T-helper 2 cell treated with Interferon-gamma antibody and Interleukin-4, amounts not matched to agents 100 ng/mL and 5 ng/mL, for 36 hours (primary cell): ENCODE results near the gene DNAH7. TPM values are rescaled to one million over a fixed set of nuclear protein-coding genes. Genes with fewer than 3 reads are reported as not detected.

ENCODE experiments used
- intact Hi-C: fragments of 100-400 bp; cut with micrococcal nuclease; formaldehyde crosslinking; loops from one replicate; pipeline ENCODE4 v1.15.1; 2023
- total RNA-seq: library from RNA; stranded (reverse); gene quantifications from 2 replicates; pipeline ENCODE4 v1.2.3, GENCODE V29; 2022

DNAH7 gene
- total RNA-seq, 1 donor from 2014 or later = 0.11 TPM

DNA sequence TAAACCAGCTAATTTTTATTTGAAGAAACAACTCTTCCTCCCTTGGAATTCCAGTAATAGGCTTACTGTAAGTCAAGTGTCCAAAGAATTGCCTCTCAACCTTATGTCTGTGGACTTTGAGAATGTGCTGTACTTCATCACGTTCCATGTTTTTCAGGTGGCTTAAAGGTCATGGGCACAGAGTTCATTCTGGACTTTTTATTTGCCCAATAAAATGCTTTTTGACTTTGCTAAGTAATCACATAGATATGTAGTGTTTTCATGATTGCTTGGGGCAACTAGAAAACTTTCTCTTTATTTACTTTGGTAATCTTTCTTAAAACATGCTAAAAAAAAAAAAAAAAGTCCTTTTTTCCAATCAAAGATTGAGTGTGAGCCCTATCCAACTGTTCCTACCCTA, 10.4 kb upstream of the DNAH7 start:
- intact Hi-C loops = no loop called here

DNA sequence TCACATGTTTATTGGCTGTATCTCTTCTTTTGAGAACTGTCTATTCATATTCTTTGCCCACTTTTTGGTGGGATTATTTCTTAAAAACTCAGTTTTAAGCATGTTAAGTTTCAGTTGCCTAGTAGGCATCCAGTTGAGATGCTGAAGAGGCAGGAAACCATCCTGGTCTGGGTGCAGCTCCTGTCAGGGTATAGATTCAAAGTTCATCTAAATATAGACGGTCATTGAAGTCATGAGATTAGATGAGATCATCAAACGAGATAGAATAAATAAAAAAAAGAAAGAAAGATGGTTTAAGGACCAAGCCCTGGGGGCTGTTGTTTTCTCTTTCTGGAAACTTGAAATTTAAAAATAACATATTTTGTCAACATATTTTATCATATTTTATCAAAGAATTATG, 9.2 kb upstream of the DNAH7 start:
- intact Hi-C loops = loop anchor here (1.0 kb wide), 4 partner anchors 133 to 375 kb away; no protein-coding TSS in a partner anchor

DNA sequence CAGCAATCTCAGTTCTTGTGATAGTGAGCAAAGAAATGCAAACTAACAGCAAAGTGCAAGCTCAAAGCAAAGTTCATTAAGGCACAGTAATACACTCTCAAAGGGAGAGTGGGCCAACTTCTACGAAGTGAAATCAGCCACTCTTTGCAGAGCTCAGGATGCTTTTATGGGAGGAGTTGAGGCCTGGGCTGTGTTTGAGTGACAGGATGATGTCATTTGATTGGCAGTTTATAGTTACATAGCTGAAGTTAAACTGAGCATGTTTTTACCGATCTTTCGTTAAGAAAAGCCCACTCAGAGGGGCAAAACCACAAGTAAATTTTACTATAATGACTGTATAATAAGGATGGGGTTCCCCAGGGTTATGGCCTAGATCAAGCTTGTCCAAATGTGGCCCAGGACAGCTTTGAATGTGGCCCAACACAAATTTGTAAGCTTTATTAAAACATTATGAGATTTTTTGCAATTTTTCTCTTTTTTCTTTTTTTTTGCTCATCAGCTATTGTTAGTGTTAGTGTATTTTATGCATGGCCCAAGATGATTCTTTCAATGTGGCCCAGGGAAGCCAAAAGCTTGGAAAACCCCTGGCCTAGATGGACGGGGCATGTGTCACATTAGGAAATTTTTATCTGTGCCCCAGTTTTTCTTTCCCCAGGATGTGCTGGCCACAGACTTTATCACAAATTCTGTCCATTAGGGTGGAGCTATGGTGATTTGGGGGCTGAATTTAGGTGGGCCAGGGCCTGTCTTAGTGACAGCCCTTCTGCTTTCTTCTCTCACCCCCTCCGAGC, 8.3 kb upstream of the DNAH7 start:
- intact Hi-C loops = no loop called here

DNA sequence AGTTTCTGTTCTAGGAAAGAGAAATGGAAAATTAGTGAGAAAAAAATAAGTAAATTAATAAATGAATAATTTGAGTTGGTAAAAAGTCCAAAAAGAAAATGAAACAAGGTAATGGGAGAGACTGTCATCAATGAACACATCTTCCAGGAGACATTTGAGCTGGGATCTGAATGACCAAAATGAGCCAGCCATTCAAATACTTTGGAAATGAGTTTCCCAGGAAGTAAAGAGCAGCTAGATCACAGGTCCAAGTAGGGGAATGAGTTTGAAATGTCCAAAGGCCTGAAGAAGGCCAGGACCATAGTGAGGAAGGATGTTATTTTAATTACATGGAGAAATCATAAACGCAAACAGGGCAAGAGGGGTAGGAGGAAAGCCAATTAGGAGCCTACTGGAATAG, 6.6 kb upstream of the DNAH7 start:
- intact Hi-C loops = no loop called here

DNA sequence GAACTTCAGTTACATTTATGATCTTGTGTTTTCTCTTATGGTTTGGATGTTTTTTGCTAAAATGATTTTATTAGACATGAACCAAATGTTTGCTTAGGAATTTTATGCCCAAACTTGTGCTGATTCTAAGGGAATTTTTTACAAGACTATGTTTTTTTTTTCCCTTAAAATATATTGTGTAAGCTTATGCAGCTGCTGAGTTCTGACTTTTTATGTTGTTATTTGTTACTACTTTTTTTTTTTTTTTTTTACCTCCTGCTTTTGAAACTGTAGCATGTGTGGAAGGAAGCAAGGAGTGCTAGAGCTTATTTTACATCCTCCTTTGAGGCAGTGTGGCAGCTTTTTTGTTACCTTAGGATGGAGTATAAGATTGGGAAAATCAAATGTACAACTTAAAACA, 6.0 kb upstream of the DNAH7 start:
- intact Hi-C loops = no loop called here

DNA sequence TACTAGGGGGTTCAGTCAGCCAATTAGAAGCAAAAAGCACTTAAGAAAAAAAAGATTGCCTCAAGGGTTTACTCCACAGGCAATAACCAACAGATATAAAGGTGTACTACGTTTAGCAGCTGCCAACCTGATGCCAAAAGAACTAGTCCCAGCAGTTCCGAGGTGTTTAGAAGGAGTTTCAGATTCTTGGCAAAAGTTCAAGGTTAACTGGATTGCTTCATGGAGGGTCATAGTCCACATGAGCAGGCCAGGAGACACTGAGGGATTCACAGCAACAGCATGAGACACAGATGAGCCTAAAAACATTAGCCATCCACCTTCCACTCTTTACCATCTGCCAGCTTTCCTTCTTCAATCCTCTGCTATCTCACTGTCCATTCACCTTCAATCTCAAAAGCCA, 4.9 kb upstream of the DNAH7 start:
- intact Hi-C loops = no loop called here

DNA sequence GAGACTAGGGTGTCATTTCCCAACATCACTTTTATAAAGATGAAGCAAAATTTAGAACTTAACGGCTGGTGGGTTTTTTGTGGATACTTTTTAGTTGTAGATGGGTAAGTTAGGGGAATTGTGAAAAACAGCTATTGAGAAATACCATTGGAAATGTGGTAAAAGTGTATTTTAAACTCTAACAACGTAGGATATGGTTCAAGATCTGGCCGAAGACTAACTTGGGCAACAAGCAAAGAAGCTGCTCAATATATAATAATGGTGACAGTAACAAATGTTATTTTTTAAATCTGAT, 1.6 kb downstream of the DNAH7 start:
- intact Hi-C loops = loop anchor here (2.0 to 5.0 kb wide), 5 partner anchors 570 to 1900 kb away; partner anchors contain the start of gene CCDC150

DNA sequence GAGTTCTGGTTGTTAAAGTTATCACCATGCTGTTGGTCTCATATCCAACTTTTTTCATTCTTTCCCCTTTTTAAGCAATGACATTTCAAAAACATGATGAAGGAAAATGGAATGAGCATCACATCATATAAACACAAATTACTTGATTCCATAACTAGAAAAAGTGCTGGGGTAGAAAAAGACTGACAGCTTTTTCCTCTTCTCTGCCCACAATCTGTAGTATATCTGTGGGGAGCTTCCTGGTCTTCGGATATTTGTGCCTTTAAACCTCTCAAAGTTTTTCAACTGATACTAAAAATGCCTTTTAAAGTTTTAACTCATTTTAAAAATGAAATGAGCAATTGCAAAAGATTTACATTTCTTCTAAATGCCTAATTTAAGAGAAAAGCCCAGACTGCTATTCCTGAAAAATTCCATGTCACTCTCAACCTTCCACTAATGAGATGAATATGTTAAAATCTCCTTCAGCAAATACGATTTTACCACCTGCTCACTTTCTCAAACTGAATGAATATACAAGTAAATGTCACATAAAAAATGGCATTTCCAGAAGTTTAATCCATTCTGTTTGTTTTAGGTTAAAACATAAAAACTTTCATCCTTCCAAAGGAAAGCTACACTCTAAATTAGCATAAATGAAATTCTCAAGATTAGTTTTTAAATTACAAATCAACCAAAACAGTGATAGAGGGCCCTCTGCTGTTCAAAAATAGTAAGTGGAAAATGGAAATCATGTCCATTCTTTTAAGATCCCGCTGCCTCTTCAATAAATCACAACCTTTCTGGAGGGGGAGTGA, 2.1 kb downstream of the DNAH7 start:
- intact Hi-C loops = loop anchor here (1.0 to 5.0 kb wide), 6 partner anchors 402 to 1900 kb away; partner anchors contain the start of gene CCDC150

DNA sequence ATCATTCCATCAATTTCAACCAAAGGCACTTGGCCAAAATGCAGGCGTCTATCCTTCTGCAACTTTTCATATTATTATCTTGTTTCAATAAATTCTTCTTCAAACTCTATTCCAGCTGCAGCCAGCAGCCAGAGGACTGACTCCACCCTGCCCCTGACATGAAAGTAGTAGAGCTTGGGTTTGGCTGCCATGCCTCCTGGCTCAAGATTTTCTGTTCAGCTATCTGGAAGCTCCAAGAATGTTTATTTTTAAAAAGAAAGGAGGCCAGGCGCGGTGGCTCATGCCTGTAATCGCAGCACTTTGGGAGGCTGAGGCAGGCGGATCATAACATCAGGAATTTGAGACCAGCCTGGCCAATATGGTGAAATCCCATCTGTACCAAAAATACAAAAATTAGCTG, 4.9 kb downstream of the DNAH7 start:
- intact Hi-C loops = no loop called here

DNA sequence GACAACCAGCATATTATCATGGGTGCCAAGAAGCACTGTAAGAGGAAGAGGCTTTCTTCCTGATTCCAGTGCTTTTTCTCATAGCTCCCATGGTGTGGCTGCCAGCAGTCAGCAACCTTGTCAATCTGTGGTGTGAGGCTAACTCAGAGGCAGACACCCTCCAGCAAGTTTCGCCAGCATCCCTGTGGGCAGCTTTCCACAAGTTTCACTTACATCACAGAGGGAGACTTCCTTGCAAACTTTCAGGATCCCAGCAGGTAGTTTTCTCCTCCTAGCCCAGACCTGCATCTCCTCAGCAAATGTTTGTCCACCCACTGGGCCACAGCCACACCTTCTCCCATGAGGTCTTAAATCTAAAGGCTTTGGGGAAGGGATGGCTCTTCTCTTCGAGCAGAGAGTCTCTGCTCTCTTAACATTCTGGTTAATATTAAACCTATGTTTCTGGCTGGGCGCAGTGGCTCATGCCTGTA, 9.1 kb downstream of the DNAH7 start:
- intact Hi-C loops = no loop called here

DNA sequence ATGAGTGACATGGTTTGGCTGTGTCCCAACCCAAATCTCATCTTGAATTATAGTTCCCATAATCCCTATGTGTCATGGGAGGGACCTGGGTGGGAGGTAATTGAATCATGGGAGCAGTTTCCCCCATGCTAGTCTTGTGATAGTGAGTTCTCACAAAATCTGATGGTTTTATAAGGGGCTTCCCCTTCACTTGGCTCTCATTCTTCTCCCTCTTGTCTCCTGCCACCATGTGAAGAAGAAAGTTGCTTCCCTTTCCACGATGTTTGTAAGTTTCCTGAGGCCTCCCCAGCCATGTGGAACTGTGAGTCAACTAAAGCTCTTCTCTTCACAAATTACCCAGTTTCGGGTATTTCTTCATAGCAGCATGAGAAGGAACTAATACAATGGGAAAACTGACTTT, 14.0 kb downstream of the DNAH7 start:
- intact Hi-C loops = no loop called here

DNA sequence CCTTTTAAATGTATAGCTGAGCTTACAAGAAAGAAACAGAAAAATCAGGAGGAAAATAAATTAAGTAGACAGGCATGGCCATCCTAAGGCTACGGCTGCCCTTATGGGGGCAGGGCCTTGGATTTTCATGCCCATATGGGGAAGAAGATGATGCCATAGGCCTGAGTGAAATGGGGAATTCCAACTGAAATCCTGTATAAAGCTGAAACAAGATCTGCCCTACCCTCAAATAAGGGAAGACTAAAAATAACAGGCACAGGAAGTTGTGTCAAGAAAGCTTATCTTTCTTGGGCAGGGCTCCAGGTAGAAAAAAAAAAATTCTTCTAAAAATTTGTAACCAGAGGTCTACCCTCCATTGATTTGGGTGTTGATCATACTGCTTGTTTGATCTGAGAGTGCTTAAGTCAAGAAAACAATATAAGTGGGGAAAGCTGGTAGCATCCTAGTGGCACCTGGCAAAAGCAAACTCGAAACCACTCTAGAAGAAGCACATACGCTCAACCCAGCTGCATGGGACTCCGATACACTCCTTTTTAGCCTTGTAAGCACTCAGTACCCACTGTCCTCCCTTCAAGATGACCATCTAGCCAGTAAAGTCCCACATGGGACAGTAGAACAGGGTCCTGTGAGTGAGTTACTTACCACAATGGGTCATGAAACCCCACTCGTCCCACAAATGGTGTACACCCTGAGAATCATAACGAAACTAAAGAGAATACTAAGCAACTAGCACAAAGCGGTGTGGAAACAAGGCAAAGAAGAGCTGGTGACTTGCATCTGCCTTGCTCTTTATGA, 22.3 kb downstream of the DNAH7 start:
- intact Hi-C loops = no loop called here

DNA sequence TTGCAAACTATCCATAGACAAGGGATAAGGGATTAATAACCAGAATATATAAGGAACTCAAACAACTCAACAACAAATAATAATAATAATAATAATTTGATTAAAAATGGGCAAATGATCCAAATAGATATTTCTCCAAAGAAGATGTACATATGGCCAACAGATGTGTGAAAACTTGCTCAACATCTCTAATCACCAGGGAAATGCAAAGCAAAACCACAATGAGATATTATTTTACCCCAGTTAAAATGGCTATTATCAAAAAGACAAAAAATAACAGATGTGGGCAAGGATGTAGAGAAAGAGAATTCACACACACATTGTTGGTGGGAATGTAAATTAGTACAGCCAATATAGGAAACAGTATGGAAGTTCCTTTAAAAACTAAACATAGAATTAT, 26.9 kb downstream of the DNAH7 start:
- intact Hi-C loops = no loop called here

DNA sequence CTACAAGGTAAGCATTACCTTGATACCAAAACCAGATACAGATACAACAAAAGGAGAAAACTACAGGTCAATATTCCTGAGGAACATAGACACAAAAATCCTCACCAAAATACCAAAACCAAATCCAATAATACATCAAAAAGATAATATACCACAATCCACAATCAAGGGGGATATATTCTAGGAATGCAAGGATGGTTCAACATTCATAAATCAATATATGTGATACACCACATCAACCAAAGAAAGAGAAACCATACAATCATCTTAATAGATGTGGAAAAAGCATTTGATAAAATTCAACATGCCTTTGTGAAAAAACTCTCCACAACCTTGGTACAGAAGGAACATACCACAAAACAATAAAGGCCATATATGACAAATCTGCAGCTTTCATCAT, 28.4 kb downstream of the DNAH7 start:
- intact Hi-C loops = no loop called here

DNA sequence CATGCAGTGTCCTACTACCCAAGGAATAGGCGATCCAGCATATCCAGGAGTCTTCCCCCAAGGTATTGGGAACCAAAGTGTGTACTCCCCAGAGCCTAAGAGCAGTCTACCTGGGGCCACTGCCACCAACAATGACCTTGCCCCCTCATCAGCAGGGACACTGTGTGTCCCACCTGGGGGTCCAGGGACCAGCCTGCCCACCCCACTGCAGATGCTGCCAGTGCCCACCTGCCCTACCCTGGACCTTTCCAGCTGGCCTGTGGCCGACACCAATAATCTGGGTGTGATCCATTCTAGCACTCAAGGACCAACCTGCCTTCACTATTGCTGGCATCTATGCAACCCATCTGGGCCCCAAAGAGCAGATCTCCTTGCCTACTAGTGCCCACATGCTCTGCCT, 32.2 kb downstream of the DNAH7 start:
- intact Hi-C loops = no loop called here

DNA sequence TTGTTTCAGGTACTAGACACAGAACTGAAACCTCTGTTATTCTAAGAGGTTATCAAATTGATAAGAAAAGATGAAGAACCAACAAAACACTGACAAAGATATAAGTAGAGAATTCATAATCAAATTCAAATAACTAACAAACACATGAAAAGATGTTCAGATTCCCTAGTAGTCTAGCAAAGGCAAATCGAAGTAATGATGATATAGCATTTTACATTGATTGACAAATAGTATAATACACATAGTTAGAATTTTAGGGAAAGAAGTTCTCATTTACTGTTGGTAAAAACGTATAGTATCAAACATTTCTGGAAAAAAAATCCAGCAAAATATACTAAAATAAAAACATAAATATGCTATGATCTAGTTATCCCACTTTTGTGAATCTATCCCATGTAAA, 50.6 kb downstream of the DNAH7 start:
- intact Hi-C loops = no loop called here

DNA sequence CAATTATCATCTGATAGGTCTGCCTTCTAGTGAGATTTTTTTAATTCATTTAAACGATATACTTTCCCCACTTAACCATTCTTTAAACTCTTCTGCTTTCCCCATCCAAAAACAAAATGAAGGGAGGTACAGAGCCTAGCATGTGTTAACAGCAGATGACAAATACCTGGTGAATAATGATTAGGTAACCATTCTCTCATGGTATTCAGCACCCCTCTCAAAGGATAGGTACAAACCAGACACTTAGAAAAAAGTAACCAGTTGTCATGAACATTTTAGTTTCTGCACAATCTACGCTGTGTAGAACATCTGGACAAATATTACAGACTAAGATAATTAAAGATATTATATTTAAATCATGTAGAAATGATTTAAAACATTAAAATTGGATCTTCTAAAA, 56.3 kb downstream of the DNAH7 start:
- intact Hi-C loops = no loop called here

DNA sequence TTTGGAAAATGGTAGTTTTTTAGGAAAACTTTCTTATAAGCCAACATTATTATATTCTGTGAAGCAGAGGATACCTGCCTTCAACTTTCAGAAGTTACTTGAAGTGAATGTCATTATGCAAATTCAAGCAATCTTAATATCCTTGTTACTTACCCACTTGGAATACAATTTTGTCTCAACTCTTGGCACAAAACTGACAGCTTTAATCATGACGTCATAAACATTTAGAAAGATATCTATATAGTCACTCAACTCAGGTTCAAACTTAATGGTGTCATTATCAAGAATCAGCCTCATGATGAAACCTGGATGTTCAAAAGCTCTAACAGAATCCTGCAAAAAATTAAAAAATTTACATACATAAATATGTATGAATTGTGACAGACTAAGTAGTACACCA, 68.1 kb downstream of the DNAH7 start:
- intact Hi-C loops = no loop called here

DNA sequence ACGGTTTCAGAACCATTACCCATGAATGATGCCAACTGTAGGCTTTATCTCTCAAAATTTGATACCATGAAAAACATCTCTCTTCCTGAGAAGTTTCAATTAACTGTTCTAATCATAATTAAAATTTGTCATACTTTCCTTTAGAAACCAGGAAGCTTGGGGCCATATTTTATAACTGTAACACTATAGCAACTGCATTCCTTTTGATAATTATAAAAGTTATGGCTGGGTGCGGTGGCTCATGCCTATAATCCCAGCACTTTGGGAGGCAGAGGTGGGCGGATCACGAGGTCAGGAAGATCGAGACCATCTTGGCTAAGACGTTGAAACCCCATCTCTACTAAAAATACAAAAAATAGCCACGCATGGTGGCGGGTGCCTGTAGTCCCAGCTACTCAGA, 70.6 kb downstream of the DNAH7 start:
- intact Hi-C loops = loop anchor here (5.0 kb wide), 1 partner anchor 444 kb away; no protein-coding TSS in a partner anchor

DNA sequence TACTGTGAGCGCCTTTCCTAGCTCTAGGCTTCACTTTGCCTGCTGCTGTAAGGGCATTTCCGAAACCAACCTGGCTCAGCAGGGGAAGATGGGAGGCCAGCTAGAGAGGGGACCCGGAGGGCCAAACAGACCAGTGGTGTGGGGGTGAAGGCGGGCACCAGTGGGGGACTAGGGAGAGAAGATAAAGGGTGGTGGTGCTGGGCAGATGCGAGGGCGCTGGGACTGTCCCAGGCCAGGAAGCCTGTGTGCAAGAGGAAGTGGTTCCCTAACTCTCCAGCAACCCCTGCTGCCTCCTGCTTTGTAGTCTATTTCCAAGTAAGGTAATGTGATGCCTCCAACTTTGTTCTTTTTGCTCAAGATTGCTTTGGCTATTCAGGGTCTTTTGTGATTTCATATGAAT, 73.1 kb downstream of the DNAH7 start:
- intact Hi-C loops = loop anchor here (5.0 kb wide), 1 partner anchor 447 kb away; no protein-coding TSS in a partner anchor

DNA sequence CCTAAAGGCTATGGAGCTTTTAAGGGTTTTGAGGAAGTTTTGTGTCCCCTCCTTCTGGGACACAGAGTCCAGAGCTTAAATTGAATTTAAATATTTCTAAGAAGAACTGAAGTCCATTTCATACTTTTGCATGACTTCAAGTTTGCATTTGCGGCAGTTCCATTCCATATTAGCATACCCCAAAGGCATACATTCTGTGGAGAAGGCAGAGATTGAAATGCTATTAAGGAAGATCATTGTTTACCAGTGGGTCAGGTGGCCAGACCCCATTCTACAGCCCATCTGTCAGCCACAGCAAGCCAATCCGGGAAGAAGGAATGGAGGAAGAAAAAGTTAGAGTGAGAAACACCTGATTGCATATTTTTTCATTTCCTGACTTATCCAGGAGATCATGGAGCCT, 75.0 kb downstream of the DNAH7 start:
- intact Hi-C loops = no loop called here

DNA sequence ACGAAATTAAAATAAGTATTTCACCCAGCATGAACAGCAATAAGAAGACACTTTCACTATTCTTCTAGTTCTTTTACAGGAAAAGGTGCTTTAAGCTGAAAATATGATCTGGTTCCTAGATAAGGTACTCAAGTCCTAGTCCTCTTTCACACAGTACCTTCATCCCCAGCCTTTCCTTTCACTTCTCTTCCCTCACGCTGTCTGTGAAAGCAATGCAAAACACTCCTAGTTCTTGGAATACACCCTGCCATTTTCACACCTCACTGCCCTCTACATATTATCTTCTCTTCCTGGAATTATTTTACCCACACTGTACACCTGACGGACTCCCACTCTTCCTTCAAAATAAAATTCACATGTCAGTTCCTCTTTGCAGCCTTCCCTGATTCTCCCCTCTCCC, 82.9 kb downstream of the DNAH7 start:
- intact Hi-C loops = no loop called here
